K562 treated with DMSO at 1 percent for 4 hours (cell line): Measurements from ENCODE around the gene EPS8L1. TPM values are rescaled to one million over a fixed set of nuclear protein-coding genes. Genes with fewer than 3 reads are reported as not detected.

Experiments used
- total RNA-seq: library from RNA; unstranded; fragments of 300-600 nt; gene quantifications from 2 replicates; pipeline ENCODE4 v1.2.3, GENCODE V29; 2022; ENCODE audit not compliant: insufficient read depth

Gene EPS8L1
- 14.1 and 24.9 TPM in 2 replicates for total RNA-seq

DNA sequence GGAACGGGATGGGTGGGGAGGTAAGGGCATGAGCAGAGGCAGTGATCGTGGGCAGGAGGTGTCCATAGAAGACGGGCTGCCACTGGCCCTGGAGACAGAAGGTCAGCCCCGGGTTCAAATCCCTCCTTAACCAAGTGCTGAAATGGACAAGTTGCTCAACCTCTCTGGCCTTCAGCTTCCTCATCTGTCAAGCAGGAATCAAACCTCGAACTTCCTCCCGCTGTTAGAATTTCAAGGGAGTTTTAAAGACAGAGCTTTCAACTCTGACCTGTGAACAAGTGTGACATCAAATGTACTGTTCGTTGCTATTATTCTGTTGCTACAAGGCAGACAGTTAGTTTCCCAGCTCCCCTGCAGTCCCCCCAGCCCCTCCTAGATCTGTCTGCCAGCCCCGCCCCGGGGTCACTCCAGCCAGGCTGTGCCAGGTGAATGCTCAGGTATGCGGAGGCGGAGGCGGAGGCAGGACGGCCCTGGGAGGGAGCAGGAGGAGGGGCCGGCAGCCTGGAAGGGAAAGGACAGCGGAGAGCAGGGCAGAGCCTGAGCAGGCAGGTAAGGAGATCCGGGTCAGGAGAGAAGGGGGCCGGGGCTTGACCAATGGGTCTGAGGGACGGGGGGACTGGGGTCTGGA is at the start of gene EPS8L1:
TSS of gene EPS8L1 (plus strand) at position 499 of the 628 bp plus-strand sequence. CDS start 576 bp downstream, outside the sequence.

DNA sequence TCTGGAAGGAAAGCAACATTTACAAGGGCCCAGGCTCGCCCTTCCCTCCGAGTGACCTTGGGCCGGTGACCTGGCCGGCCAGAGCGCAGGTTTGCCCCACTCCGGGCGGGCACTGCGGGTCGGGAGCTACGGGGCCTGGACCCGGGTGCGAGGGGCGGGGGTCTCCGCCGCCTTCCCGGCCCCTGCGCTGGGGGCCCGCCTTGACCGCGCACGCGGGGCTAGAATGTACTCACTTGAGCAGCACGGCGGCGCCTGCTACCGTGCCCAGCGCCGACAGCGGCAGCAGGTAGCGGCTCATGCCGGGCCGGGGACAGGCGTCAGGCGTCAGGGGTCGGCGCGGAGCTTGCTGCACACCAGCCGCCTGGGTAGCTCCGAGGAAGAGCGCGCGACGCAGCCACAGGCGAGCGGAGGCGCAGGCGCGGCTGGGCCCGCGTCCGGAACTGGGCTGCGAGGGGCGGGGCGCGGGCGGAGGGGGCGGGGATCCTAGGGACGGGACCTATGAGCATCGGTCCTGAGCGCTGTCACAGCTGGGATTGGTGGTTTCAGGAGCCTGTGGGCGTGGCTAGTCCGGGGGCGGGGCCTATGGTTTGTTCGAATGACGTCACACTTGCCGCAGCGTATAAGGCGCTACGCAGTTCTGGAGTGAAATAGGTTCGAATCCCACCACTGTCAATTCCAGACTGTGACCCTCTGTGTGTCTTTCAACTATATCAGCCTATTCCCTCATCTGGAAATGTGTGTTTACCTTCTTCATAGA is 12.8 kb upstream of the EPS8L1 start, which contains the start of gene RDH13:
TSS of gene RDH13 (minus strand) at position 414 of the 757 bp plus-strand sequence. CDS start at position 298, 116 bp downstream.

DNA sequence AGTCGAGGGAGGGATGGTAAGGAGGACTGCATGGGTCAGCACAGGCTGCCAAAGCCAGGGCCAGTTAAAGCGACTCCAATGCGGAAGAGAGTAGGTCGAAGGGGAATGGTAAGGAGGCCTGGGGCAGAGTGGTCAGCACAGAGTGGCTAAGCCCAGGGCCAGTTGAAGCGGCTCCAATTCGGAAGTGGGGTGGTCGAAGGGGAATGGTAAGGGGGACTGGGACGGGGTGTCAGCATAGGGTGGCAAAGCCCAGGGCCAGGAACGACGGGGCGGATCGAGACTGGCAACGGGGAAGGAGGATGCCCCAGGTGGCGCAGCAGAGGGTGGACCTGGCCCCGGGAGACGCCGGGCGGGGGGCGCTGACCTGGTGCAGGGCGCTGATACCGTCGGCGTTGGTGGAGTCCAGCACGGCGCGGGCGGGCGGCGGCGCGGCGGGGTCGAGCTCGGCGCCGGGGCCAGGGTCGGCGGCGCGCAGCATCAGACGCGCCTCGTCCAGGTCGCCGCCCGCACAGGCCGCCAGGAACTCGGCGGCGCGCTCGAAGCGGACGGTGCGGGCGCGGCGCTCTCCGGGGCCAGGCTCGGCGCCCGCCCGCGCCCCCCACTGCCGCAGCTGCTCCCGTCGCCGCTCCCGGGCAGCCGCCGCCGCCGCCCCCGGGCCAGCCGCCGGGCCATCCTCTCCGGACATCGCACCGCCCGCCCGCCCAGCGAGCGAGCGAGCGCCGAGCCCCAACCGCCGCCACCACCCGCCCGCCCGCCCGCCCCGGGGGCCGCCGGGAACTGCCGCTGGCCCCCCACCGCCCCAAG is 41.4 kb downstream of the EPS8L1 start, which contains the start of gene PPP1R12C:
TSS of gene PPP1R12C (minus strand) at position 779 of the 804 bp plus-strand sequence. CDS start at position 685, 94 bp downstream.

Other genes with a start within 250 kb of the EPS8L1 start
- gene KIR2DS4, start 243.2 kb upstream of the EPS8L1 start, total RNA-seq = not detected in 2 replicates
- gene KIR3DL2, start 225.4 kb upstream of the EPS8L1 start, total RNA-seq = not detected in 2 replicates
- gene FCAR, start 201.6 kb upstream of the EPS8L1 start, total RNA-seq = not detected in 2 replicates
- not detected in 2 replicates for gene NCR1, start 169.7 kb upstream of the EPS8L1 start, total RNA-seq
- gene NLRP7, start 128.3 kb upstream of the EPS8L1 start, total RNA-seq = not detected in 2 replicates
- 17.2 and 20.6 TPM in 2 replicates for gene NLRP2, start 109.5 kb upstream of the EPS8L1 start, total RNA-seq
- 3.2 and 3.7 TPM in 2 replicates for gene GP6, start 37.6 kb upstream of the EPS8L1 start, total RNA-seq
- gene RDH13, start 12.7 kb upstream of the EPS8L1 start, total RNA-seq = 14.3 and 19.2 TPM in 2 replicates
- 85.4 and 89.7 TPM in 2 replicates for gene PPP1R12C, start 41.8 kb downstream of the EPS8L1 start, total RNA-seq
- 408 and 534 TPM in 2 replicates for gene TNNT1, start 73.3 kb downstream of the EPS8L1 start, total RNA-seq
- gene TNNI3, start 81.9 kb downstream of the EPS8L1 start, total RNA-seq = 74.4 and 78.1 TPM in 2 replicates
- 9.7 and 13.7 TPM in 2 replicates for gene DNAAF3, start 90.7 kb downstream of the EPS8L1 start, total RNA-seq
- gene SYT5, start 104.4 kb downstream of the EPS8L1 start, total RNA-seq = 9.5 and 14.2 TPM in 2 replicates
- 26.3 and 28.5 TPM in 2 replicates for gene PTPRH, start 133.6 kb downstream of the EPS8L1 start, total RNA-seq
- gene TMEM86B, start 152.9 kb downstream of the EPS8L1 start, total RNA-seq = 11.8 and 17.7 TPM in 2 replicates
- 73.9 and 88.4 TPM in 2 replicates for gene PPP6R1, start 183.1 kb downstream of the EPS8L1 start, total RNA-seq
- gene HSPBP1, start 204.2 kb downstream of the EPS8L1 start, total RNA-seq = 76.5 and 95.1 TPM in 2 replicates
- 7.6 and 8.4 TPM in 2 replicates for gene BRSK1, start 208.1 kb downstream of the EPS8L1 start, total RNA-seq
- 2.3 and 6.6 TPM in 2 replicates for gene TMEM150B, start 249.5 kb downstream of the EPS8L1 start, total RNA-seq